Endothelial cell of umbilical vein (primary cell): ENCODE measurements around the gene FOXO1.

Experiments used
- EZH2 ChIP-seq: IDR thresholded peaks from 2 replicates; pipeline ENCODE4 v1.6.1; 2012; ENCODE audit warnings: borderline replicate concordance, low read depth, mild to moderate bottlenecking, moderate library complexity, low read length, inconsistent platforms; ENCODE audit not compliant: severe bottlenecking
- FOS ChIP-seq: IDR thresholded peaks from 2 replicates; pipeline ENCODE4 v1.6.1; 2011; ENCODE audit warnings: mild to moderate bottlenecking, low read length, moderate library complexity, borderline replicate concordance; ENCODE audit not compliant: insufficient read depth
- JUN ChIP-seq: IDR thresholded peaks from 2 replicates; pipeline ENCODE4 v1.6.1; 2011; ENCODE audit warnings: borderline replicate concordance, low read depth; ENCODE audit not compliant: insufficient read length, insufficient read depth
- MYC ChIP-seq: IDR thresholded peaks from one replicate; pipeline ENCODE4 v1.6.1; 2011; ENCODE audit warnings: mild to moderate bottlenecking, low read depth, low read length
- POLR2A ChIP-seq: IDR thresholded peaks from 2 replicates; pipeline ENCODE4 v1.6.1; 2012; ENCODE audit warnings: low read depth, mild to moderate bottlenecking, control low read depth, low read length
- POLR2AphosphoS5 ChIP-seq: IDR thresholded peaks from 2 replicates; pipeline ENCODE4 v1.6.1; 2012; ENCODE audit warnings: low read depth, mild to moderate bottlenecking, control low read depth, low read length, moderate library complexity; ENCODE audit not compliant: insufficient read depth
- TF ChIP-seq, protein P1 (sequence below), 2 donors: IDR thresholded peaks; 1 replicate in 1 of 2; 2 replicates in 1 of 2; pipeline ENCODE4 v1.5.1; 2011; ENCODE audit warnings: low read length in 2 of 2, mild to moderate bottlenecking in 2 of 2, moderate library complexity in 2 of 2, control low read depth in 1 of 2, inconsistent platforms in 1 of 2, low read depth in 1 of 2; ENCODE audit not compliant: insufficient read depth in 1 of 2; ENCODE audit errors: extremely low read depth in 1 of 2
- TF ChIP-seq, protein P2 (sequence below): IDR thresholded peaks from 2 replicates; pipeline ENCODE4 v1.6.1; 2011; ENCODE audit not compliant: insufficient read depth, insufficient read length

DNA sequence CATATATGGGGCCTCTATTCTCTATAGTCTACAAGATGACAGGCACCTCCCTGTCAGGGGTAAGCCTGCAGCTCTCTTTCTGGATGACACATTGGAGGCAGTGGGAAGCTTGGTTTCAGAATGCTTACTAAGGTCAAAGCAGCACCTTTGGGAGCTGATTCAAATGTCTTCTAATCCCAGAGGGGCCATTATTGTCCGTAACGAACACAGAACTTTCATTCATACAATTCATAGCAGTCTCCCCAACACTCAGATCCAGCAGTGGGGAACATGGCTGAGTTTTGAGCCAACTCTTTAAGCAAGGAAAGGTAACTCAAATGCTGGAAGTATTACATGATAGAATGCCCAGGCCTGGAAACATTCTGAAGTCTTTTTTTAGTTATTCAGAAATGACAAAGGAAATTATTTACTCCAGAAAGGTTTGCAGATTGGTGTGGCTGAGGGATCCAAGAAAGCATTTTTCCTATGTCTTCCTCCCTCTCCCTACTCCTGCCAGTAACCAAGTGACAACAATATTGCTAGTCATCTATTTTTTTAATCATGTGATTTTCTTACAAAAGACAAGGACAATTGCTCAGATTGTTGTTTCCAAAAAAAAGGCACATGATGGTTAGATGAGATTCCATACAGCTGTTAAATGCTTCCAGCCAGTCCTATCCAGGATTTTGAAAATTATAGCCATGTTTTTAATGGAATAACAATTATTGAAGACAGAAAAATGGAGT lies 118.7 kb downstream of the FOXO1 start:
- TF ChIP-seq, protein P1, sequence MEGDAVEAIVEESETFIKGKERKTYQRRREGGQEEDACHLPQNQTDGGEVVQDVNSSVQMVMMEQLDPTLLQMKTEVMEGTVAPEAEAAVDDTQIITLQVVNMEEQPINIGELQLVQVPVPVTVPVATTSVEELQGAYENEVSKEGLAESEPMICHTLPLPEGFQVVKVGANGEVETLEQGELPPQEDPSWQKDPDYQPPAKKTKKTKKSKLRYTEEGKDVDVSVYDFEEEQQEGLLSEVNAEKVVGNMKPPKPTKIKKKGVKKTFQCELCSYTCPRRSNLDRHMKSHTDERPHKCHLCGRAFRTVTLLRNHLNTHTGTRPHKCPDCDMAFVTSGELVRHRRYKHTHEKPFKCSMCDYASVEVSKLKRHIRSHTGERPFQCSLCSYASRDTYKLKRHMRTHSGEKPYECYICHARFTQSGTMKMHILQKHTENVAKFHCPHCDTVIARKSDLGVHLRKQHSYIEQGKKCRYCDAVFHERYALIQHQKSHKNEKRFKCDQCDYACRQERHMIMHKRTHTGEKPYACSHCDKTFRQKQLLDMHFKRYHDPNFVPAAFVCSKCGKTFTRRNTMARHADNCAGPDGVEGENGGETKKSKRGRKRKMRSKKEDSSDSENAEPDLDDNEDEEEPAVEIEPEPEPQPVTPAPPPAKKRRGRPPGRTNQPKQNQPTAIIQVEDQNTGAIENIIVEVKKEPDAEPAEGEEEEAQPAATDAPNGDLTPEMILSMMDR (IDR thresholded peaks at IDR 0.05; ENCODE audit: extremely low read depth in 1 of 2, insufficient read depth in 1 of 2, low read depth in 1 of 2, low read length in 2 of 2) = no peak
- no peak for TF ChIP-seq POLR2A
- TF ChIP-seq POLR2AphosphoS5 = no peak
- TF ChIP-seq, protein P2, sequence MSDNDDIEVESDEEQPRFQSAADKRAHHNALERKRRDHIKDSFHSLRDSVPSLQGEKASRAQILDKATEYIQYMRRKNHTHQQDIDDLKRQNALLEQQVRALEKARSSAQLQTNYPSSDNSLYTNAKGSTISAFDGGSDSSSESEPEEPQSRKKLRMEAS = no peak
- no peak for TF ChIP-seq EZH2
- no peak for TF ChIP-seq FOS
- no peak for TF ChIP-seq JUN
- TF ChIP-seq MYC = no peak
